HG02885 (cell line): Measurements from ENCODE around the gene MYO9A.
"Not testable (repeated sequence)": the region's sequence is repeated elsewhere in the genome, so short reads cannot be mapped to it uniquely, and the experiment has no call there.

Experiments used
- ATAC-seq: cut with Tn5 transposase; IDR thresholded peaks from one replicate; pipeline ENCODE4 v1.9.1; 2021; ENCODE audit warnings: mild to moderate bottlenecking; ENCODE audit not compliant: unreplicated experiment, poor library complexity

MYO9A gene

DNA sequence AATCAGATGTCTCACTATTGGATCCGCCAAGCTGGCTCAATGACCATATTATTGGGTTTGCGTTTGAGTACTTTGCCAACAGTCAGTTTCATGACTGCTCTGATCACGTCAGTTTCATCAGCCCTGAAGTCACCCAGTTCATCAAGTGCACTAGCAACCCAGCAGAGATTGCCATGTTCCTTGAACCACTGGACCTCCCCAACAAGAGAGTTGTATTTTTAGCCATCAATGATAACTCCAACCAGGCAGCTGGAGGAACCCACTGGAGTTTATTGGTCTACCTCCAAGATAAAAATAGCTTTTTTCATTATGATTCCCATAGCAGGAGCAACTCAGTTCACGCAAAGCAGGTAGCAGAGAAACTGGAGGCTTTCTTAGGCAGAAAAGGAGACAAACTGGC is 21.7 kb upstream of the MYO9A start:
- no peak for ATAC-seq

DNA sequence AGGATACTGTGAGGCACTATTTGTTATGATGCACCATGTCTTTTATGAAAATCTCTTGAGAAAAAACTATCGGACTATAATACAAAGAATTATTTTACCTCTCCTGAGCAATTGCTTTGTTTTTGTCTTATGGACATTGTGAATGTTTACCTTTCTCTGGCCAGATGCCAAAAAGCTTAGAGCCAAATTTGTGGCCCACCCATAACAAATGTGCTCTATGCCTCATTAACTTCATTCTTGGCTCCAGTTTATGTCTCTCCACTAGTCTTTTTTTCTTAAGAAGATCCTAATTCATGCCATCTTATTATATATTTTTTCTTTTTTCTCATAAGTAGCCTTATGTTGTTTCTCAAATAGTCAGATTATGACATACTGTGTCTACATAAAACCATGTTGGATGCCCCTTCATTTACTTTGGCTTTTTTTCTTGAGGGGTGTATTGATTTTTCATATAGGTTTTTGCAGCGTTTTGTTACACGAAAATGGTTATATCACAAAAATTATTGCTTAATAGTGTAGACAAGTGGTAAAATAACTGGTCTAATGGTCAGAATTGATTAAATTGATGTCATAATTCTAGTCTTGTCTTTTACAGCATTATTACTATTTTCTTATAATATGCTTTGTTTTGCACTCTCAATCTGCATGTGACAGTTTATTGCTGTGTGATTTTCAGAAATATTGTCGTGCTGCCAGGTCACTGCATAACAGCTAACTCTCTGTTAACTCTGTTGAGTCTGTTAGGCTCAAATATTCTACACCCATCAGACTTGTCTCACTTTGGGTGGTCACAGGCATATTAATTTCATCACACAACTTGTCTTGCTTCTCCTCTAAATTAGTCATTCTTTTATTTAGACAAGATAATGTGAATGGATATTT is 18.5 kb upstream of the MYO9A start:
- ATAC-seq = no peak

DNA sequence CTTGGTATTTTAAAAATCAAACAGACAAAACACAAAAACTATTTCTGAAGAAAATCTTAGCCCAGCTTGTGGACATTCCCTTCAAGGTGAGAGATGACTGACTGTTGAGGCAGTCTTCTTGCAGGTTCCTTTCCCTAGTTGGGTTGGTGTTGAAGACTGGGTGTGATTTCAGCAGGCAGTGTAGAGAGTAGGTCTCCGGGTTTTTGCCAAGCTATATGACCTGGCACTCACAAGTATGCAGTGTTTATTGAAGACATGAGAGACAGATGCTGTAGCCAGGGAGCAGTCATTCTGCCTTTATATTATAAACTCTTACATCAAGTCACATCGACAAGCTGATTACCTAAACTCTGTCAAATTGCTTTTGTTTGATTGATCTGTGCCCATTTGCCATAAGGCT is 17.8 kb upstream of the MYO9A start:
- no peak for ATAC-seq

DNA sequence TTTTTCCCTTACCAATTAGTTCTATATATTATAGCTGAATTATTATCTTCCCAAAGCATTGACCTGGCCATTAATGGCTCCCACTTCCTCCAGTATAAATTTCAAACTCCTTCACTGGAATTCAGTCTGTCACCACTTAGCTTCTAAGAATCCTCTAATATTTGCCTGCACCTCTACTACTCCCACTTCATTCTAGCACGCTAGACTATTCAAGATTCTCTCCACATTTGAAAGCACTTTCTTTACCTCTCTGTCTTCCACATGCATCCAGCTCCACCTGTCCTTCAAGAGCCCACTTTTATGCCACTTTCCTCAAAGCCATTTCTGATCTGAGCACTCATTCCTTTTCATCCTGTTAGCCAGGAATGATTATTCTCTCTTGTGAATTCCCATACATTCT is 15.3 kb upstream of the MYO9A start:
- no peak for ATAC-seq

DNA sequence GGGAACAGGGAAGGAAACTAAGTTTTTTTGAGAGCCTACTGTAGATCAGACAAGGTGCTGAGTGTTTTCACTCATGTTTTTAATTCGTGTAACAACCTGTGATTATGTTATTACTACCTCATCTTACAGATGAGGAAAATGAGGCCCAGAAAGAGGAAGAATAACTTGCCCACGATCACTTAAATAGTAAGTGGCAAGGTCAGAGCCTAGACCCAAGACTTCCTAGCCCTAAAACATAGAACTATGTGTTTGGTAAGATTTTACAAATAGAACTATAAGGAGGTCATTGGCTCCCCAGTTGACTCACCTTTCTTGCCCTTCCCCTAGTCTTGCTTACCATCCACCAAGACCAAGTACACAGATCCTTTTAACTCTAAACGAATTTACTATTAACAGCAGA is 14.0 kb upstream of the MYO9A start:
- no peak for ATAC-seq

DNA sequence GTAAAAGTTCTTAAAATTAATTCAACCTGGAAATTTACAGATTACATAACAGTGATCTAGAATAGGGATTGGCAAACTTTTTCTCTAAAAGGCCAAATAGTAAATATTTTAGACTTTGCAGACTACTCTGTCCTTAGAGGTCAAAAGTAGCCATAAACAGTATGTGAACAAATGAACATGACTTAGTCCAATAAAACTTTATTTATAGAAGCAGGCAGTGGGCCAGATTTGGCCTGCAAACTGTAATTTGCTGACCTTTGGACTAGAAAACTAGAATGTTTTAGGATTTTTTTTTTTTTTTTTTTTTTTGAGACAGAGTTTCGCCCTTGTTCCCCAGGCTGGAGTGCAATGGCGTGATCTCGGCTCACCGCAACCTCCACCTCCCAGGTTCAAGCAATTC is 12.3 kb upstream of the MYO9A start:
- no peak for ATAC-seq

DNA sequence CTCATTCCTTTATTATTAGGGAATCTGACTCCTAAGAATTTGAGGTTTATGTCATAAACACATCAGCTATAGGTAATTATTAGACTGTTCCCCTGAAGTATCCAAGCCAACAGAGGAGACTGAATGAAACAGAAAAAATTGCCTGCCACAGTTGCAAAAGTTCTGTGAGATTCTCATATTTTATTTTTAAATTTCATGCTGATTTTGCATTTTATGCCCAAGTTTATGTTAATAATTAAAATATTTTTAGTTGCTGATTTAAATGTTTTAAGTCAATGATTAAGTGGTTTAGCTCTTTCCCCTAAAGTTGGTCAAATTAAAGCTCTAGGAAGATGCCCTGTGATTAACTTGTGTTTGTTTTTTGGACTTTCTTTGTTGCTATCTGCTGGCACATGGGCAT is 10.4 kb upstream of the MYO9A start:
- ATAC-seq = no peak

DNA sequence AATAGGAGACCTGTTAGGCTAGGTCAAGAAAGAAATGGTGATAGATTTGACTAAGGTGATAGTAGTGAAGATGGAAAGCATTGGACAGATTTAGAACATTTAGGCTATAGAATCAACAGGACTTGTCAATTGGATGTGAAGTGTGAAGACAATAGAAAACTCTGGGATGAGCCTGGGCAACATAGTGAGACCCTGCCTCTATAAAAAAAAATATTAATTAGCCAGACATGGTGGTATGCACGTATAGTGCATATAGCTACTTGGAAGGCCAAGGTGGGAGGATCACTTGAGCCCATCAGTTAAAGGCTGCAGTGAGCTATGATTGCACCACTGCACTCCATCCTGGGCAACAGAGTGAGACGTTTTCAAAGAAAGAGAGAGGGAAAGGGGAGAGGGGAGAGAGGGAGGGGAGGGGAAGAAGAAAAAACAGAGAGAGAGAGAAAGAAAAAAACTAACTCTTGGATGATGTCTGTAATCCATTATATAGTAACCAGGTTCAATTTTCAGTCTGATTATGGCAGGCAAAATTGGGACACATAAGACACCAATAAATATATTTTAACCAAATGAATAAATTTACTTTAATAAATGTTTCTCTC is 9.9 kb upstream of the MYO9A start:
- no peak for ATAC-seq

DNA sequence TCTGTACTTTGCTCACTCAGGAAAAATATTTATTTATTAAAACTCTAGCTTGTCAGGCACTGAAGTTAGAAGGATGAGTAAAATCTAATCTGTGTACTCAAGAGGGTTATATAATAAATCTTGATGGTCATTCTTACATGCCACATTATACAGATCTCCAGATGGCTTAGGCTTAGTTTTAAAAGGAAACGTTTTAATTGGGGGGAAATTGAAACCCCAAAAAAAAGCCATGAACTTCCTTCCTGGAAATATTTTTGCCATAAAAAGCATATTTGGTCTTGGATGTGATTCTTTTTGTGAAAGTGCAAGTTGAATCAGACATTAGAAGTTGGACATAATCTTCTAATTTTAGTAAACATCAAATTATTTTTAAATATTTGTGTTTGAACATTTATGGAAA is 6.3 kb upstream of the MYO9A start:
- no peak for ATAC-seq

DNA sequence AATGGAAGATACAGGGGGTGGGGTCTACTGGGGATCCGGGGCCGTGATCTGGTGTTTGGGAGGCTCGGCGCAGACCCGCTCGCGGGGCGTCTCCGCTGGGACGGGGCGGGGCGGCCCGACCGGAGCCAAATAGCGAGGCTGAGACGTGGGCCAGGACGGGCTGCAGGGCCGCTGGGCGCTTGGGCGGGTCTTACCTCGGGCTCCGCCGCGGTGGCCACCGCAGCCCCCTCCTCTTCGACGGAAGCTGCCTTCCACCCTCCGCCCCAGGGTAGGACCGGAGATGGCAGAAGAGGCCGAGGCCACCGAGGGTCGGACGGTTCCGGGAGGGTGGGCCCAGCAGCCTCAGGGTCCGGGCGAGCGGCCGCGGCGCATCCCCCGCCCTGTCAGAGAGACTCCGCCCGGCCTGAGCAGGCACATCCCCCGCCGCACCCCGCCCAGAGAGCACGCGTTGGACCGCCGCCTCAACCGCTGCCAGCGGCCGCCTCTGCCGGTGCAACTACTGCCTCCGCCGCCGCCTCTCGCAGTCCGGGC is 399 bp downstream of the MYO9A start:
- ATAC-seq = peak; percentile 67

DNA sequence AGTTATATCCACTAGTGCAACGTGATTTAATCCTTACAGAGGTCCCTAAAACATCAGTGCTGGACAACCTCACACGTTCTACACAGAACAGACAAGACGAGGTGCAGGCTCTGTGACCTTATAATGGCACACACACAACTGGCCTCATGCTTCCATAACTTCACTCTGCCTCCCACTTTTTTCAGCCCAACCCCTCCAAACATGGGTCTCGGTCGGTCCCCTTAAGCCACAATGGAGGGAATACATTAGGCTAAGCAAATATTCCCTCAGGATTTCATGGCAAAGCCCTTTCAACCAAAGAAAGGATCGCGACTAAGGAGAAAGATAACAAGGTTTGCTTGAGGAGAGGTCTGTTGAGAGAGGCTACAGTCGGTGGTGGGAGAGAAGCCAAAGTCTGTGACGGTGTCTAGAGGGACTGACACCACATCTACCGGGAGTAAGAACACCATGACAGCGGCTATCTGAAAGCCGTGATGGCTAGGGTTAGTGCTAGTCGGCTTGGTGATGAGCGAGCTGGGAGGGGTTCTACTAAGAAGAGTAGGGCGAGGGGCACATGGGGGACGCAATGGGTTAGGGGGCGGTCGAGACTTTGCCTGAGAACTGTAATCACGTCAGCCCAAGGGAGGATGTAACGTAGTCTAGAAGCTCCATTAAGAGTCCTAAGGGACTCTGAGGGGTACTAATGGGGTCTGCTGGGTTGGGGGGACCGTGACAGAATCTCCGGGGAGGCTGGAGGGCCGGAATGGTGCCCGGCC is 1.0 kb downstream of the MYO9A start:
- ATAC-seq = no peak

DNA sequence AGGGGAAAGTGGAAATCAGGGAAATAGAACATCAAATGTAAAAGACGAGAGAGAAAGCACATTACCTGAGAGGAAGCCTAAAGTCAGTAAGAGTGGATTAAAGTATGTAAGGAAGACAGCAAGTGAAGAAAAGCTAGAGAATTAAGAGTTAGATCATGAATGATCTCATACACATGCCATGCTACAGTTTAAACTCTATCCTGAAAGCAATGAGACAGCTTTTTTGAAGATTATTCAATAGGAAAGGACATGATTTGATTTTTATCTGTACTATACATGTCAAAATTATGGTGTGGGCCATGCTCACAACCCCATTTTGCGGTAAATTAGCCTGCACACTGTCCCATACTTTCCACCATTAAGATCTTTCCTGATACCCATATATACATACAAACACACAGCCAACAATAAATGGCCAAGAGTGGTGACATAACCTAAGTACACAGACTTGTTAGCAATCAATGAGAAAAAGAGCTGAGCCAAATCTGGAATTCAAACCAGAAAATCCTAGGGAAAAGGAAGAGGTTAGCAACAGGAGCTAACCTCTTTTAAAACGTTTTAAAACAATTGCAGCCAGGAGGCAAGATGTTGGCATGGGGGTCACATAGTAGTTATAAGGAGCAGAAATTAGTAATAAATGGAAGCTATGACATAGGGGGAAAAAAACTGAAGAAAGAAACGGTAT is 4.5 kb downstream of the MYO9A start:
- no peak for ATAC-seq

DNA sequence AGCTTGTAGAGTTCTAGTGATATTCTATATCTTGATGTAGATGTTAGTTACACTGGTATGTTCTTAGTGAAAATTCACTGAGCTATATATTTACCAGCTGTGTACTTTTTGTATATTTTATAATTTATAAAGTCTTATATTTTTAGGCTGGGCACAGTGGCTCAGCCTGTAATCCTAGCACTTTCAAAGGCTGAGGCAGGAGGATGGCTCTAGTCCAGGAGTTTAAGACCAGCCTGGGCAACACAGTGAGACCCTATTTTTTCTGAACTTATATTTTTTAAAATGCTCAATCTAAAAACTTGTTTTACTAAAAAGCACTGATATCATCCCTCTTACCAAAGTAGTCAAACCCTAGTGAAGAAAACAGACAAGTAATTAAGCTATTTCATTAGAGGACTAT is 5.1 kb downstream of the MYO9A start:
- ATAC-seq = no peak

DNA sequence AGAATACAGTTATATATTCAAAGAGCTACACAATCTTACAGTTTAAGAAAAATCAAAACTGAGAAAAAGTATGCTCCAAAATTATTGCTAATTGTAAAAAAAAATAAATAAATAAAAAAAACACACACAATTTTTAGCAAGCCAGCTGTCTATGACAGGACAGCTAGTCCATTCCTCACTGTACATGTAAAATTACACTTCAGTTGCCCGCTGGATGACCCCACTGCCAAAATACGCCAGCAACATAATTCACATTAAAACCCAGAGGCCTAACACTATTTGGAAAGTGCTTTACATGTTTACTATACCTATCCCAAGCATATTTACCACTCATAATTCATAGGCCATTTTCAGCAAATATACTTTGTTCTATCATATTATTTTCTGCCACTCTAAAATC is 5.8 kb downstream of the MYO9A start:
- no peak for ATAC-seq

DNA sequence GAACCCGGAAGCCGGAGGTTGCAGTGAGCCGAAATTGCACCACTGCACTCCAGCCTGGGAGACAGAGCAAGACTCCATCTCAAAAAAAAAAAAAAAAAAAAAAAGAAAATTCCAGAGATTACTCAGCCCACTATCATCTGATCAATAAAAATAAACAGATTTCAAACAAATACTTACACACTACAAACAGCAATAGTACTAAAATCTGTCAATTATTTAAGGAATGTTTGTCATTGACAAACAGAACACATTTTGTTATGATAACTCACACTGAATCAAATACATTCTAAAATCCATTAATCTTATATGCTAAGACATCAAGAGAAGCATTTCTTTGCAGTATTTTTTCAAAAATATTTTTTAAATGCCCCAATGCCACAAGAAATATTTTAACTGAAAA is 7.6 kb downstream of the MYO9A start:
- ATAC-seq = no peak

DNA sequence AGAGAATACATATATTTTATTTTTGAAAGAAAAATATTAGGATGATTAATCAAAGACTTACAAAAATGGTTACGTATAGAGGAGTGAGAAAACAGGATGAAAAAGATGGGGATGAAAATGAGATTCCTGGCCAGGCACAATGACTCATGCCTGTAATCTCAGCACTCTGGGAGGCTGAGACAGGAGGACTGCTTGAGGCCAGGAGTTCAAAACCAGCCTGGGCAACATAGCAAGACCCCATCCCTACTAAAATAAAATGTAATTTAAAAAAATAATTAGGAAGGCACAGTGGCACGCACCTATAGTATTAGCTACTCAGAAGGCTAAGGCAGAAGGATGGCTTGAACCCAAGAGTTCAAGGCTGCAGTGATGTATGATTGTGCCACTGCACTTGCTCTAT is 11.9 kb downstream of the MYO9A start:
- no peak for ATAC-seq

DNA sequence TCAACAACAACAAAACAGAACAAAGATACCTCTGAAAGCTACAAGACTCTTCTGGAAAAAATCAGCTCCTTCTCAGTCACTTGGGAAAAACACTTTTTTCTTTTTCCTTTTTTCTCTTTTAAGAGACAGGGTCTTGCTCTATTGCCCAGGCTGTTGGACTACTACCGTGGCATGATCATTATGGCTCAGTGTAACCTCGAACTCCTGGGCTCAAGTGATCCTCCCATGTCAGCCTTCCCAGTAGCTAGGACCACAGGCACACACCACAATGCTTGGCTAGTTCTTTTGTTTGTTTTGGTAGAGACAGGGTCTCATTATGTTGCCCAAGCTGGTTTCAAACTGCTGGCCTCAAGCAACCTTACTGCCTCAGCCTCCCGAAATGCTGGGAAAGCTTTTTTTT is 12.8 kb downstream of the MYO9A start:
- no peak for ATAC-seq

DNA sequence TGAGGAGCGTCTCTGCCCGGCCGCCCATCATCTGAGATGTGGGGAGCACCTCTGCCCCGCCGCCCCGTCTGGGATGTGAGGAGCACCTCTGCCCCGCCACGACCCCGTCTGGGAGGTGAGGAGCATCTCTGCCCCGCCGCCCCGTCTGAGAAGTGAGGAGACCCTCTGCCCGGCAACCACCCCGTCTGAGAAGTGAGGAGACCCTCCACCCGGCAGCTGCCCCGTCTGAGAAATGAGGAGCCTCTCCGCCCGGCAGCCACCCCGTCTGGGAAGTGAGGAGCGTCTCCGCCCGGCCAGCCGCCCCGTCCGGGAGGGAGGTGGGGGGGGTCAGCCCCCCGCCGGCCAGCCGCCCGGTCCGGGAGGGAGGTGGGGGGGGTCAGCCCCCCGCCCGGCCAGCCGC is 17.4 kb downstream of the MYO9A start:
- not testable (repeated sequence) for ATAC-seq

DNA sequence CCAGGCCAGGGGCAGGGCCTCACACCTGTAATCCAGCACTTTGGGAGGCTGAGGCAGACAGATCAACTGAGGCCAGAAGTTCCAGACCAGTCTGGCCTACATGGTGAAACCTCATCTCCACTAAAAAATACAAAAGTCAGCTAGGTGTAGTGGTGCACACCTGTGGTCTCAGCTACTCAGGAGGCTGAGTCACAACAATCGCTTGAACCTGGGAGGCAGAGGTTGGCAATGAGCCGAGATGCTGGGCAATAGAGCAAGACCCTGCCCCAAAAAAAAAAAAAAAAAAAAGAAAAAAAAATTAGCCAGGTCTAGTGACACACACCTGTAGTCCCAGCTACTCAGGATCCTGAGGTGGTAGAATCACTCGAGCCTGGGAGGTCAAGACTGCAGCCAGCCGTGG is 18.8 kb downstream of the MYO9A start:
- ATAC-seq = no peak

DNA sequence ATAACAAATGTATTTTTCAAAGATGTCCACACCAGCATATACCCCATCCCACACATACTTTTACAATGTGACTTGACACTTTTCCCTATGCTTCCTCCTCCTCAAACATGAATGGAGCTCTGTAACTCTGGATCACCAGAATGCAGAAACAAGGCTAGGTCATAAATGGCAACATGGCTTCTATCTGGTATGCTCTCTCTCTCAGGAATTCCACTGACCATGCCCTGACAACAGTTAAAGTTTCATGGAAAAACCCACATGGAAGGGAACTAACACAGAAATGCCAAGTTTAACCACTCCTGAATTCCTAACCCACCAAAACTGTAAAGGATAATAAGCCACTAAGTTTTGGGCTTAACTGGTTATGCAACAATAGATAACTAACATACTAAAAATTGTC is 19.9 kb downstream of the MYO9A start:
- ATAC-seq = no peak

DNA sequence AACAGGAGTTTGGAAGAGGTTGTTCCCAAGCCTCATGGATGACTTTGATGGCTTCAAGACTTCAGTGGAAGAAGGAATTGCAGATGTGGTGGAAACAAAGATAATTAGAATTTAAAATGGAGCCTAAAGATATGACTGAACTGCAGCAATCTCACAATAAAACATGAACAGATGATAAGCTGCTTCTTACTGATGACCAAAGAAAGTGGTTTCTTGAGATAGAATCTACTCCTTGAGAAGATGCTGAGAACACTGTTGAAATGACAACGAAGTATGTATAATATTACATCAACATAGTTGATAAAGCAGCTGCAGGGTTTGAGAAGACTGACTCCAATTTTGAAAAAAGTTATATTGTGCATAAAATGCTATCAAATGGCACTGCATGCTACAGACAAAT is 21.2 kb downstream of the MYO9A start:
- no peak for ATAC-seq
